K562 (cell line): ENCODE data around the gene ANKRD13A. TPM values are rescaled to one million over a fixed set of nuclear protein-coding genes. Genes with fewer than 3 reads are reported as not detected.

Experiments used
- ATAC-seq: fragments of 200-7000 bp; cut with Tn5 transposase; 3 replicates; pipeline ENCODE4 v1.9.1; 2020; ENCODE audit warnings: moderate library complexity
- BruUV-seq: library from RNA; stranded (reverse); fragments of 400-500 nt; replicated peaks from 2 replicates; lab custom pipeline; 2021; lab: Mats Ljungman, UMichigan
- CTCF ChIA-PET: fragments of 300-600 bp; formaldehyde crosslinking; extraction: SDS; loops from one replicate; lab custom pipeline; 2021; ENCODE audit warnings: low intra/inter-chr PET ratio; lab: Yijun Ruan, JAX
- POLR2A ChIA-PET: fragments of 300-600, 350-650 bp; sonication (Branson Sonifier 250); formaldehyde crosslinking; extraction: SDS; loops from one replicate; lab custom pipeline; 2021; ENCODE audit warnings: antibody characterized with exemption, inconsistent platforms; lab: Yijun Ruan, JAX
- DNase-seq, 4 experiments: peaks; one replicate each; pipeline versions ENCODE4 v3.0.0 to v3.0.0-alpha.2; 2011 to 2018; ENCODE audit warnings: low spot score in 3 of 4, mixed read lengths in 3 of 4; ENCODE audit errors: extremely low read depth in 1 of 4
- FAIRE-seq: peaks from 2 replicates; lab custom pipeline; 2011; peaks lifted over from hg19 to GRCh38; lab: Jason Lieb, UNC
- H2AFZ ChIP-seq: 2 replicates; pipeline ENCODE4 v1.6.0; 2011; ENCODE audit warnings: low read depth, low read length, control low read depth, inconsistent platforms
- H3K27ac ChIP-seq: fragments of 200-600 bp; 3 replicates; pipeline ENCODE4 v1.8.0; 2011; ENCODE audit warnings: low read depth, mild to moderate bottlenecking, control low read depth, inconsistent platforms, low read length, moderate library complexity, mixed read lengths; ENCODE audit errors: extremely low read depth
- H3K27me3 ChIP-seq, 2 experiments: fragments of 300-600 bp in 1 of 2; 2 replicates in 1 of 2; 3 replicates in 1 of 2; pipeline versions ENCODE4 v1.6.0 to v1.8.0; 2011; ENCODE audit warnings: inconsistent platforms in 2 of 2, low read length in 2 of 2, mild to moderate bottlenecking in 1 of 2, mixed read lengths in 1 of 2, moderate library complexity in 1 of 2; ENCODE audit not compliant: control insufficient read depth in 2 of 2, insufficient read depth in 2 of 2
- H3K36me3 ChIP-seq: fragments of 300-600 bp; 3 replicates; pipeline ENCODE4 v1.8.0; 2011; ENCODE audit warnings: mild to moderate bottlenecking, low read length, inconsistent platforms; ENCODE audit not compliant: control insufficient read depth, insufficient read depth
- H3K4me1 ChIP-seq, 2 experiments: fragments of 200-600 bp in 1 of 2; replicated peaks in 1 of 2; 2 replicates in 1 of 2; 3 replicates in 1 of 2; pipeline versions ENCODE4 v1.5.1 to v1.8.0; 2011; ENCODE audit warnings: inconsistent platforms in 2 of 2, low read length in 2 of 2, mild to moderate bottlenecking in 1 of 2, mixed read lengths in 1 of 2, moderate library complexity in 1 of 2; ENCODE audit not compliant: control insufficient read depth in 2 of 2, insufficient read depth in 2 of 2
- H3K4me2 ChIP-seq: 2 replicates; pipeline ENCODE4 v1.6.1; 2011; ENCODE audit warnings: low read length, control low read depth, inconsistent platforms, mixed read lengths; ENCODE audit not compliant: insufficient read depth
- H3K4me3 ChIP-seq: fragments of 200-600 bp; sonication (generic), shearing (Covaris generic); 2 replicates; pipeline ENCODE4 v1.5.1; 2016; ENCODE audit warnings: control low read depth, inconsistent platforms
- H3K79me2 ChIP-seq: fragments of 200-600 bp; 3 replicates; pipeline ENCODE4 v1.8.0; 2011; ENCODE audit warnings: low read length, inconsistent platforms; ENCODE audit not compliant: control insufficient read depth, insufficient read depth
- H3K9ac ChIP-seq, 2 experiments: 2 replicates each; pipeline versions ENCODE4 v1.6.0 to v1.6.1; 2011; ENCODE audit warnings: low read depth in 2 of 2, low read length in 2 of 2, control low read depth in 1 of 2, inconsistent platforms in 1 of 2, mild to moderate bottlenecking in 1 of 2, mixed read lengths in 1 of 2; ENCODE audit not compliant: insufficient read depth in 1 of 2
- H3K9me1 ChIP-seq: one replicate; pipeline ENCODE4 v1.6.0; 2011; ENCODE audit warnings: inconsistent platforms, mild to moderate bottlenecking, low read length, moderate library complexity; ENCODE audit not compliant: control insufficient read depth, insufficient read depth
- H3K9me3 ChIP-seq: replicated peaks from 2 replicates; pipeline ENCODE4 v1.5.1; 2011; ENCODE audit warnings: low read depth, low read length, inconsistent platforms; ENCODE audit not compliant: control insufficient read depth, insufficient read depth
- H4K20me1 ChIP-seq: replicated peaks from 2 replicates; pipeline ENCODE4 v1.6.1; 2011; ENCODE audit warnings: low read length, inconsistent platforms, mixed read lengths; ENCODE audit not compliant: control insufficient read depth, insufficient read depth
- CHCHD3 ChIP-seq: fragments of 250-450 bp; sonication (Bioruptor Pico); IDR thresholded peaks from 2 replicates; pipeline ENCODE4 v2.1.2; 2022; ENCODE audit warnings: mild to moderate bottlenecking
- ETV1 ChIP-seq: fragments of 450-650 bp; conservative IDR thresholded peaks from 2 replicates; pipeline ENCODE4 v1.6.1; 2016; ENCODE audit warnings: missing genetic modification characterization, control low read depth, low read depth, missing compliant biosample characterization
- ETV5 ChIP-seq: sonication (generic); formaldehyde crosslinking; IDR thresholded peaks from 2 replicates; pipeline ENCODE4 v1.4.0; 2020; ENCODE audit warnings: low read depth, mild to moderate bottlenecking, missing genetic modification reagents
- NCOA6 ChIP-seq: fragments of 450-650 bp; IDR thresholded peaks from 2 replicates; pipeline ENCODE4 v1.6.1; 2017; ENCODE audit warnings: mild to moderate bottlenecking
- SMARCA4 ChIP-seq: fragments of 450-650 bp; IDR thresholded peaks from 2 replicates; pipeline ENCODE4 v1.6.1; 2016
- SNRNP70 ChIP-seq: fragments of 200-400 bp; formaldehyde crosslinking; optimal IDR thresholded peaks from 2 replicates; pipeline ENCODE3; 2017; ENCODE audit warnings: low read depth, low read length
- SPI1 ChIP-seq: IDR thresholded peaks from 2 replicates; pipeline ENCODE4 v1.6.1; 2011; ENCODE audit warnings: low read depth, low read length, control low read depth, borderline replicate concordance
- TEAD4 ChIP-seq, 2 experiments: sonication (generic) in 1 of 2; formaldehyde crosslinking in 1 of 2; IDR thresholded peaks; 2 replicates each; pipeline versions ENCODE4 v1.6.1 to v1.8.0; 2012 to 2022; ENCODE audit warnings: borderline replicate concordance in 1 of 2, inconsistent platforms in 1 of 2, low read length in 1 of 2, mild to moderate bottlenecking in 1 of 2, missing genetic modification reagents in 1 of 2
- USF2 ChIP-seq: sonication (generic); formaldehyde crosslinking; IDR thresholded peaks from 2 replicates; pipeline ENCODE4 v1.5.0; 2020; ENCODE audit warnings: missing genetic modification reagents
- ZFP1 ChIP-seq: fragments of 450-650 bp; formaldehyde crosslinking; IDR thresholded peaks from 2 replicates; pipeline ENCODE4 v1.4.0; 2020; ENCODE audit warnings: mild to moderate bottlenecking, mixed read lengths
- WGBS: fragments of 100-300 bp; shearing (Covaris generic); methylation state at CpG from one replicate; pipeline ENCODE4 v1.1.6; 2016; ENCODE audit warnings: low coverage, mixed read lengths; ENCODE audit not compliant: insufficient coverage; ENCODE audit errors: missing lambda C conversion rate; 5-methylcytosine and 5-hydroxymethylcytosine counted together
- in situ Hi-C: fragments of 300-500 bp; cut with MboI; formaldehyde crosslinking; loops from 4 replicates; pipeline ENCODE4 v1.15.0; 2018; ENCODE audit warnings: inconsistent platforms, mixed read lengths
- intact Hi-C: fragments of 100-400 bp; cut with micrococcal nuclease; formaldehyde crosslinking; loops from 2 replicates; pipeline ENCODE4 v1.14.2; 2022
- polyA plus RNA-seq, 8 experiments: library from polyadenylated mRNA; depleted of rRNA in 4 of 8; stranded (reverse) in 5 of 8; unstranded in 3 of 8; fragments of >200 nt; fragmentation: Nextera tagmentation in 2 of 8; fragmentation: Illumina TruSeq in 1 of 8; extraction: Ambion mirVana in 2 of 8; extraction: Trizol in 1 of 8; gene quantifications; 2 replicates each; pipeline versions ENCODE4 v1.2.1 to v1.2.3, GENCODE V29; 2011 to 2014; ENCODE audit warnings: inconsistent platforms in 1 of 8, missing spikeins in 1 of 8
- total RNA-seq, 7 experiments: library from RNA; depleted of rRNA in 6 of 7; stranded (reverse); fragments of >200 nt in 6 of 7; fragmentation: Illumina TruSeq in 2 of 7; extraction: Trizol in 2 of 7; gene quantifications; 2 replicates each; pipeline versions ENCODE4 v1.2.1 to v1.2.3, GENCODE V29; 2011 to 2021; ENCODE audit warnings: low replicate concordance in 1 of 7
- TF ChIP-seq, protein P1 (sequence below): fragments of 450-650 bp; IDR thresholded peaks from 2 replicates; pipeline ENCODE4 v1.6.1; 2018; ENCODE audit not compliant: partially characterized antibody
- TF ChIP-seq, protein P2 (sequence below): fragments of 450-650 bp; formaldehyde crosslinking; IDR thresholded peaks from 2 replicates; pipeline ENCODE4 v1.4.0; 2020; ENCODE audit warnings: mild to moderate bottlenecking, mixed read lengths
- TF ChIP-seq, protein P3 (sequence below): fragments of 450-650 bp; formaldehyde crosslinking; IDR thresholded peaks from 2 replicates; pipeline ENCODE4 v1.4.0; 2020; ENCODE audit warnings: mild to moderate bottlenecking

Gene ANKRD13A
- total and polyA plus RNA-seq, 9 of the 15 experiments (the other 6 are each of a cell fraction or from before 2014, with no cell fraction given), result 5.0 to 55.0 (median 41.5) TPM

DNA sequence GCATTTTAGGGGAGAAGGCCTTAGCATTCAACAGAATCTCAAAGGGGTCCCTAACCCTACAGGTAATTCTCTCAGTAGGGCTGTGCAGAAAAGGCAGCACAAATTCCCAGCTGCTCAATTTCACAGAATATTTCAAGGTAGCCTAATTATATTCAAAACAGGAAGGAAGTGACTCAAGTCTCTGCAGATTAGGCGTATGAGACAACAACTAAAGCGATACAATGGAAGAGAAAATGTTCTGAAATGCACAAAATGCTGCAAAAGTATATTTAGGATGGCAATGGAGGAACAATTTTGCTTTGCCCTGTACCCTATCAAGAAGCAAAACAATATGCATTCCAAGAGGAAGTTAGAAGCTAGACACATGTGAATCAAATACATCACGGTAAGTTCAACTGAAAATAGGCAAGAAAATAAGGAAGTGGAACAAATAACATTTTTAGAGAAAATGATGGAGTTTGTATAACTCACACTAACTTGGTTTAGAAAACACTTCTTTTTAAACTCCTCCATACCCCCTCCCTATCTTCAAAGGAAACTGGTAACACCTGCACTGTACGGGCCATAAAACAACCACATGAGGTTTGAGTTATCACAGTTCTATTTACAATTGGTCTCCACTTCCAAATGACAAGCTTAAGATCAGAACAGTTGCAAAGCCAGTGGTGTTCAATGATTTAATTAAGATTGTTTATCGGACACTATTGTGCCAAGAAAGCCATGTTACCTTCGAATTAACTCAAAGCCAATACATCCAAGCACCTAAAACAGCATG is 4.6 kb upstream of the ANKRD13A start:
- in situ Hi-C loops, result no loop called here
- FAIRE-seq, result peak; percentile 35
- TF ChIP-seq, protein P1, sequence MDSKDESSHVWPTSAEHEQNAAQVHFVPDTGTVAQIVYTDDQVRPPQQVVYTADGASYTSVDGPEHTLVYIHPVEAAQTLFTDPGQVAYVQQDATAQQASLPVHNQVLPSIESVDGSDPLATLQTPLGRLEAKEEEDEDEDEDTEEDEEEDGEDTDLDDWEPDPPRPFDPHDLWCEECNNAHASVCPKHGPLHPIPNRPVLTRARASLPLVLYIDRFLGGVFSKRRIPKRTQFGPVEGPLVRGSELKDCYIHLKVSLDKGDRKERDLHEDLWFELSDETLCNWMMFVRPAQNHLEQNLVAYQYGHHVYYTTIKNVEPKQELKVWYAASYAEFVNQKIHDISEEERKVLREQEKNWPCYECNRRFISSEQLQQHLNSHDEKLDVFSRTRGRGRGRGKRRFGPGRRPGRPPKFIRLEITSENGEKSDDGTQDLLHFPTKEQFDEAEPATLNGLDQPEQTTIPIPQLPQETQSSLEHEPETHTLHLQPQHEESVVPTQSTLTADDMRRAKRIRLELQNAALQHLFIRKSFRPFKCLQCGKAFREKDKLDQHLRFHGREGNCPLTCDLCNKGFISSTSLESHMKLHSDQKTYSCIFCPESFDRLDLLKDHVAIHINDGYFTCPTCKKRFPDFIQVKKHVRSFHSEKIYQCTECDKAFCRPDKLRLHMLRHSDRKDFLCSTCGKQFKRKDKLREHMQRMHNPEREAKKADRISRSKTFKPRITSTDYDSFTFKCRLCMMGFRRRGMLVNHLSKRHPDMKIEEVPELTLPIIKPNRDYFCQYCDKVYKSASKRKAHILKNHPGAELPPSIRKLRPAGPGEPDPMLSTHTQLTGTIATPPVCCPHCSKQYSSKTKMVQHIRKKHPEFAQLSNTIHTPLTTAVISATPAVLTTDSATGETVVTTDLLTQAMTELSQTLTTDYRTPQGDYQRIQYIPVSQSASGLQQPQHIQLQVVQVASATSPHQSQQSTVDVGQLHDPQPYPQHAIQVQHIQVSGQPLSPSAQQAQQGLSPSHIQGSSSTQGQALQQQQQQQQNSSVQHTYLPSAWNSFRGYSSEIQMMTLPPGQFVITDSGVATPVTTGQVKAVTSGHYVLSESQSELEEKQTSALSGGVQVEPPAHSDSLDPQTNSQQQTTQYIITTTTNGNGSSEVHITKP, result no peak
- TF ChIP-seq CHCHD3 (CRISPR knock-in tag) (no peak), ETV1 (tag) (peak; percentile 73), NCOA6 (no peak), ETV5 (CRISPR knock-in tag) (0 out of 2 replicates have a peak, but pooled peaks have one; percentile 27), SMARCA4 (peak; percentile 20; the same call in 1 of the 2 replicates), TEAD4 (IDR thresholded peaks at IDR 0.05; ENCODE audit: low read length) (0 out of 2 replicates have a peak, but pooled peaks have one; percentile 23), TEAD4 (CRISPR knock-in tag; IDR thresholded peaks at IDR 0.05; ENCODE audit: borderline replicate concordance) (no peak), SPI1 (peak; percentile 72), SNRNP70 (no peak), USF2 (CRISPR knock-in tag) (no peak), ZFP1 (CRISPR knock-in tag) (no peak)
- TF ChIP-seq, protein P2, sequence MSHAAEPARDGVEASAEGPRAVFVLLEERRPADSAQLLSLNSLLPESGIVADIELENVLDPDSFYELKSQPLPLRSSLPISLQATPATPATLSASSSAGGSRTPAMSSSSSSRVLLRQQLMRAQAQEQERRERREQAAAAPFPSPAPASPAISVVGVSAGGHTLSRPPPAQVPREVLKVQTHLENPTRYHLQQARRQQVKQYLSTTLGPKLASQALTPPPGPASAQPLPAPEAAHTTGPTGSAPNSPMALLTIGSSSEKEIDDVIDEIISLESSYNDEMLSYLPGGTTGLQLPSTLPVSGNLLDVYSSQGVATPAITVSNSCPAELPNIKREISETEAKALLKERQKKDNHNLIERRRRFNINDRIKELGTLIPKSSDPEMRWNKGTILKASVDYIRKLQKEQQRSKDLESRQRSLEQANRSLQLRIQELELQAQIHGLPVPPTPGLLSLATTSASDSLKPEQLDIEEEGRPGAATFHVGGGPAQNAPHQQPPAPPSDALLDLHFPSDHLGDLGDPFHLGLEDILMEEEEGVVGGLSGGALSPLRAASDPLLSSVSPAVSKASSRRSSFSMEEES (CRISPR knock-in tag), result no peak
- TF ChIP-seq, protein P3, sequence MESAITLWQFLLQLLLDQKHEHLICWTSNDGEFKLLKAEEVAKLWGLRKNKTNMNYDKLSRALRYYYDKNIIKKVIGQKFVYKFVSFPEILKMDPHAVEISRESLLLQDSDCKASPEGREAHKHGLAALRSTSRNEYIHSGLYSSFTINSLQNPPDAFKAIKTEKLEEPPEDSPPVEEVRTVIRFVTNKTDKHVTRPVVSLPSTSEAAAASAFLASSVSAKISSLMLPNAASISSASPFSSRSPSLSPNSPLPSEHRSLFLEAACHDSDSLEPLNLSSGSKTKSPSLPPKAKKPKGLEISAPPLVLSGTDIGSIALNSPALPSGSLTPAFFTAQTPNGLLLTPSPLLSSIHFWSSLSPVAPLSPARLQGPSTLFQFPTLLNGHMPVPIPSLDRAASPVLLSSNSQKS, result no peak

More for the DNA sequence above, 4.6 kb upstream of the ANKRD13A start:
- Histone ChIP-seq H3K9ac (peak overlapping the region in 1 of 2 experiments; percentile 77; a peak in 2 of 4 replicates), H3K9me3 (no peaks in the 10 kb centered on the region), H3K9me1 (no peaks in the 10 kb centered on the region), H4K20me1 (no peaks in the 10 kb centered on the region), H3K27ac (peak overlapping the region; percentile 81; the same call in 1 of the 3 replicates), H3K4me2 (peak overlapping the region; percentile 89), H3K27me3 (no peaks in the 10 kb centered on the region), H3K79me2 (peaks cover 40% of the 10 kb centered on the region), H3K4me1 (peaks cover 13 to 26% of the 10 kb centered on the region in 2 experiments), H3K4me3 (peak overlapping the region; percentile 84), H3K36me3 (peaks cover 19% of the 10 kb centered on the region; the same call in 1 of the 3 replicates), H2AFZ (peak overlapping the region; percentile 20; the same call in 1 of the 2 replicates)
- POLR2A ChIA-PET, result interaction anchor here (0.6 to 1.4 kb wide), 3 partner anchors 10 to 28 kb away, joined by 3 to 4 read pairs (median 4); no protein-coding TSS in a partner anchor
- TSS peak; percentile 39 for BruUV-seq
- ATAC-seq (no peak), DNase-seq (no peak)
- CTCF ChIA-PET, result no interaction called here
- intact Hi-C loops, result no loop called here
- WGBS, result 4% methylated on average over 6 of the region's 6 CpGs
